HL-60 (cell line): ENCODE results near the gene MOB4.

Experiments
- DNase-seq, 2 experiments: peaks; one replicate each; pipeline ENCODE4 v3.0.0-alpha.2; 2010 to 2020; ENCODE audit warnings: low read depth in 1 of 2, low spot score in 1 of 2
- H3K27ac ChIP-seq: fragments of 250-450 bp; sonication (Bioruptor Pico); replicated peaks from 2 replicates; pipeline ENCODE4 v1.5.1; 2020; ENCODE audit warnings: mild to moderate bottlenecking, moderate library complexity
- H3K27me3 ChIP-seq: fragments of 250-450 bp; sonication (Bioruptor Pico); 2 replicates; pipeline ENCODE4 v1.5.1; 2021; ENCODE audit warnings: mild to moderate bottlenecking, moderate library complexity; ENCODE audit not compliant: insufficient read depth, poor library complexity, severe bottlenecking
- H3K4me3 ChIP-seq: replicated peaks from 2 replicates; pipeline ENCODE4 v1.5.1; 2011; ENCODE audit warnings: mild to moderate bottlenecking, control low read depth, low read length; ENCODE audit not compliant: insufficient read depth
- GABPA ChIP-seq: IDR thresholded peaks from 2 replicates; pipeline ENCODE4 v1.6.1; 2012; ENCODE audit warnings: low read depth
- POLR2AphosphoS5 ChIP-seq: IDR thresholded peaks from 2 replicates; pipeline ENCODE4 v1.6.1; 2012; ENCODE audit warnings: low read depth
- SPI1 ChIP-seq: IDR thresholded peaks from 2 replicates; pipeline ENCODE4 v1.6.1; 2012; ENCODE audit warnings: low read depth, mild to moderate bottlenecking, borderline replicate concordance
- TF ChIP-seq, protein P1 (sequence below): IDR thresholded peaks from one replicate; pipeline ENCODE4 v1.5.1; 2011; ENCODE audit warnings: low read length, control low read depth, inconsistent platforms; ENCODE audit not compliant: insufficient read depth
- TF ChIP-seq, protein P2 (sequence below): IDR thresholded peaks from 2 replicates; pipeline ENCODE4 v1.6.1; 2012; ENCODE audit warnings: low read depth; ENCODE audit not compliant: insufficient replicate concordance

Gene MOB4

GRCh38 chr2:197559681-197560080, 43.8 kb downstream of the MOB4 start:
- H3K27me3 ChIP-seq: no peaks in the 10 kb centered on the region
- no peak for DNase-seq
- TF ChIP-seq GABPA: no peak
- TF ChIP-seq POLR2AphosphoS5: no peak
- TF ChIP-seq, protein P1, sequence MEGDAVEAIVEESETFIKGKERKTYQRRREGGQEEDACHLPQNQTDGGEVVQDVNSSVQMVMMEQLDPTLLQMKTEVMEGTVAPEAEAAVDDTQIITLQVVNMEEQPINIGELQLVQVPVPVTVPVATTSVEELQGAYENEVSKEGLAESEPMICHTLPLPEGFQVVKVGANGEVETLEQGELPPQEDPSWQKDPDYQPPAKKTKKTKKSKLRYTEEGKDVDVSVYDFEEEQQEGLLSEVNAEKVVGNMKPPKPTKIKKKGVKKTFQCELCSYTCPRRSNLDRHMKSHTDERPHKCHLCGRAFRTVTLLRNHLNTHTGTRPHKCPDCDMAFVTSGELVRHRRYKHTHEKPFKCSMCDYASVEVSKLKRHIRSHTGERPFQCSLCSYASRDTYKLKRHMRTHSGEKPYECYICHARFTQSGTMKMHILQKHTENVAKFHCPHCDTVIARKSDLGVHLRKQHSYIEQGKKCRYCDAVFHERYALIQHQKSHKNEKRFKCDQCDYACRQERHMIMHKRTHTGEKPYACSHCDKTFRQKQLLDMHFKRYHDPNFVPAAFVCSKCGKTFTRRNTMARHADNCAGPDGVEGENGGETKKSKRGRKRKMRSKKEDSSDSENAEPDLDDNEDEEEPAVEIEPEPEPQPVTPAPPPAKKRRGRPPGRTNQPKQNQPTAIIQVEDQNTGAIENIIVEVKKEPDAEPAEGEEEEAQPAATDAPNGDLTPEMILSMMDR: no peak
- TF ChIP-seq SPI1: no peak
- TF ChIP-seq, protein P2, sequence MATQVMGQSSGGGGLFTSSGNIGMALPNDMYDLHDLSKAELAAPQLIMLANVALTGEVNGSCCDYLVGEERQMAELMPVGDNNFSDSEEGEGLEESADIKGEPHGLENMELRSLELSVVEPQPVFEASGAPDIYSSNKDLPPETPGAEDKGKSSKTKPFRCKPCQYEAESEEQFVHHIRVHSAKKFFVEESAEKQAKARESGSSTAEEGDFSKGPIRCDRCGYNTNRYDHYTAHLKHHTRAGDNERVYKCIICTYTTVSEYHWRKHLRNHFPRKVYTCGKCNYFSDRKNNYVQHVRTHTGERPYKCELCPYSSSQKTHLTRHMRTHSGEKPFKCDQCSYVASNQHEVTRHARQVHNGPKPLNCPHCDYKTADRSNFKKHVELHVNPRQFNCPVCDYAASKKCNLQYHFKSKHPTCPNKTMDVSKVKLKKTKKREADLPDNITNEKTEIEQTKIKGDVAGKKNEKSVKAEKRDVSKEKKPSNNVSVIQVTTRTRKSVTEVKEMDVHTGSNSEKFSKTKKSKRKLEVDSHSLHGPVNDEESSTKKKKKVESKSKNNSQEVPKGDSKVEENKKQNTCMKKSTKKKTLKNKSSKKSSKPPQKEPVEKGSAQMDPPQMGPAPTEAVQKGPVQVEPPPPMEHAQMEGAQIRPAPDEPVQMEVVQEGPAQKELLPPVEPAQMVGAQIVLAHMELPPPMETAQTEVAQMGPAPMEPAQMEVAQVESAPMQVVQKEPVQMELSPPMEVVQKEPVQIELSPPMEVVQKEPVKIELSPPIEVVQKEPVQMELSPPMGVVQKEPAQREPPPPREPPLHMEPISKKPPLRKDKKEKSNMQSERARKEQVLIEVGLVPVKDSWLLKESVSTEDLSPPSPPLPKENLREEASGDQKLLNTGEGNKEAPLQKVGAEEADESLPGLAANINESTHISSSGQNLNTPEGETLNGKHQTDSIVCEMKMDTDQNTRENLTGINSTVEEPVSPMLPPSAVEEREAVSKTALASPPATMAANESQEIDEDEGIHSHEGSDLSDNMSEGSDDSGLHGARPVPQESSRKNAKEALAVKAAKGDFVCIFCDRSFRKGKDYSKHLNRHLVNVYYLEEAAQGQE: no peak
- no peak overlapping the region for H3K27ac ChIP-seq
- no peak overlapping the region for H3K4me3 ChIP-seq

GRCh38 chr2:197560146-197560665, 44.3 kb downstream of the MOB4 start:
- Histone ChIP-seq H3K27ac (no peak overlapping the region), H3K27me3 (no peaks in the 10 kb centered on the region), H3K4me3 (no peak overlapping the region)
- DNase-seq: no peak
- TF ChIP-seq SPI1: no peak
- TF ChIP-seq, protein P1: no peak
- TF ChIP-seq, protein P2: no peak
- no peak for TF ChIP-seq GABPA
- no peak for TF ChIP-seq POLR2AphosphoS5

GRCh38 chr2:197571627-197572271, 55.9 kb downstream of the MOB4 start:
- Histone ChIP-seq H3K27me3 (no peaks in the 10 kb centered on the region), H3K27ac (no peak overlapping the region), H3K4me3 (no peak overlapping the region)
- TF ChIP-seq GABPA (no peak), POLR2AphosphoS5 (no peak), SPI1 (no peak)
- TF ChIP-seq, protein P1: no peak
- TF ChIP-seq, protein P2: no peak
- DNase-seq: peak in 1 of 2 experiments; percentile 27
